Gastrocnemius medialis (tissue), 4 donors: ENCODE results near the gene RNF213. TPM values are rescaled to one million over a fixed set of nuclear protein-coding genes. Genes with fewer than 3 reads are reported as not detected.
A peak's percentile ranks its signal among the peaks of the same experiment; 100 is the strongest.

Source experiments
- ATAC-seq, 2 donors: fragments of 150-250 bp; one replicate each; pipeline ENCODE4 v1.9.1; 2016
- DNase-seq, 2 donors: peaks; one replicate each; pipeline ENCODE4 v3.0.0-alpha.2; 2019
- H3K27ac ChIP-seq, 4 donors: fragments of 200-600 bp; sonication (generic); 1 replicate in 1 of 4; 2 replicates in 3 of 4; pipeline ENCODE4 v1.5.1; 2016 to 2018; ENCODE audit warnings: mild to moderate bottlenecking in 2 of 4, moderate library complexity in 1 of 4
- H3K27me3 ChIP-seq, 3 donors: fragments of 200-600 bp; sonication (generic) in 2 of 3; 1 replicate in 1 of 3; 2 replicates in 2 of 3; pipeline versions ENCODE4 v1.5.1 to v1.6.0; 2016 to 2019; ENCODE audit warnings: mild to moderate bottlenecking in 1 of 3, moderate library complexity in 1 of 3
- H3K36me3 ChIP-seq, 2 donors: fragments of 200-600 bp; sonication (generic) in 1 of 2; one replicate each; pipeline ENCODE4 v1.5.1; 2017 to 2018
- H3K4me1 ChIP-seq, 2 donors: fragments of 200-600 bp; sonication (generic) in 1 of 2; one replicate each; pipeline ENCODE4 v1.5.1; 2016 to 2017; ENCODE audit warnings: mild to moderate bottlenecking in 2 of 2
- H3K4me3 ChIP-seq, 4 donors: fragments of 200-600 bp; sonication (generic) in 3 of 4; 1 replicate in 1 of 4; 2 replicates in 3 of 4; pipeline ENCODE4 v1.5.1; 2016 to 2019; ENCODE audit warnings: mild to moderate bottlenecking in 2 of 4
- H3K9me3 ChIP-seq, 3 donors: fragments of 200-600 bp; sonication (generic) in 2 of 3; 1 replicate in 1 of 3; 2 replicates in 2 of 3; pipeline ENCODE4 v1.5.1; 2016 to 2019
- CTCF ChIP-seq, 5 experiments: fragments of 450-650 bp in 3 of 5; fragments of 200-600 bp in 2 of 5; sonication (generic) in 2 of 5; IDR thresholded peaks in 4 of 5; conservative IDR thresholded peaks in 1 of 5; 1 replicate in 4 of 5; 2 replicates in 1 of 5; pipeline ENCODE4 v1.5.1; 2016 to 2019; ENCODE audit warnings: antibody characterized with exemption in 5 of 5, mild to moderate bottlenecking in 3 of 5, moderate library complexity in 3 of 5
- POLR2A ChIP-seq, 2 donors: fragments of 450-650 bp; IDR thresholded peaks; one replicate each; pipeline ENCODE4 v1.6.1; 2017; ENCODE audit warnings: antibody characterized with exemption in 2 of 2, mild to moderate bottlenecking in 2 of 2, moderate library complexity in 2 of 2
- in situ Hi-C, 4 donors: fragments of 200-750 bp; cut with MboI; loops; one replicate each; pipeline versions ENCODE4 v1.15.0 to v1.8.0; 2017; ENCODE audit warnings: low sequenced_read_pairs in 4 of 4
- intact Hi-C: fragments of 100-400 bp; cut with DNase I; formaldehyde crosslinking; loops from one replicate; pipeline ENCODE4 v1.15.1; 2023; ENCODE audit warnings: low total_unique reads
- total RNA-seq, 4 donors: library from RNA; depleted of rRNA; stranded (reverse); fragments of >200 nt; gene quantifications; one replicate each; pipeline versions ENCODE4 v1.1.0 to v1.2.3, GENCODE V29; 2016

RNF213 gene
- total RNA-seq, 4 donors from 2014 or later: 24.1 to 51.8 (median 28.6) TPM

- Histone ChIP-seq H3K4me3 (peak overlapping the region; percentile 55 to 89 (median 74)), H3K9me3 (no peaks in the 10 kb centered on the region), H3K36me3 (no peaks in the 10 kb centered on the region), H3K27ac (peak overlapping the region; percentile 77 to 94 (median 90)), H3K27me3 (no peaks in the 10 kb centered on the region), H3K4me1 (peaks cover 27 to 40% of the 10 kb centered on the region in 2 donors)
- TF ChIP-seq CTCF (IDR thresholded peaks at IDR 0.05 in 4 of 5, conservative IDR thresholded peaks at IDR 0.05 in 1 of 5) (peak in 2 of 5 experiments; percentile 13 to 19), POLR2A (IDR thresholded peaks at IDR 0.05) (peak; percentile 57 to 67)
- in situ Hi-C loops: no loop called here
- DNase-seq (peak; percentile 56 to 63), ATAC-seq (peak; percentile 66 to 74)
- intact Hi-C loops: loop anchor here (1.0 to 10.0 kb wide), 4 partner anchors 113 to 255 kb away; partner anchors contain the start of genes EIF4A3 and GAA
Measured at GRCh38 chr17:80260069-80260535, 550 bp upstream of the RNF213 start.

GRCh38 chr17:80261159-80261894 is 675 bp downstream of the RNF213 start:
- H3K27me3 ChIP-seq: no peaks in the 10 kb centered on the region
- intact Hi-C loops (loop anchor here (5.0 to 10.0 kb wide), 3 partner anchors 159 to 257 kb away; partner anchors contain the start of gene GAA), in situ Hi-C loops (no loop called here)
- peak overlapping the region; percentile 85 to 99 (median 92) for H3K4me3 ChIP-seq
- no peaks in the 10 kb centered on the region for H3K9me3 ChIP-seq
- peaks cover 0 to 3% of the 10 kb centered on the region in 2 donors for H3K36me3 ChIP-seq
- ATAC-seq (peak; percentile 28 to 51), DNase-seq (peak; percentile 46 to 53)
- peaks cover 27 to 34% of the 10 kb centered on the region in 2 donors for H3K4me1 ChIP-seq
- peak overlapping the region; percentile 93 to 100 (median 98) for H3K27ac ChIP-seq
- TF ChIP-seq CTCF (IDR thresholded peaks at IDR 0.05 in 4 of 5, conservative IDR thresholded peaks at IDR 0.05 in 1 of 5) (no peak), POLR2A (IDR thresholded peaks at IDR 0.05) (no peak)

- in situ Hi-C loops: no loop called here
- intact Hi-C loops: loop anchor here (2.0 to 10.0 kb wide), 4 partner anchors 43 to 257 kb away; partner anchors contain the start of gene GAA
- no peaks in the 10 kb centered on the region for H3K27me3 ChIP-seq
- TF ChIP-seq POLR2A (IDR thresholded peaks at IDR 0.05): no peak
- TF ChIP-seq CTCF (IDR thresholded peaks at IDR 0.05 in 4 of 5, conservative IDR thresholded peaks at IDR 0.05 in 1 of 5): no peak
- H3K4me1 ChIP-seq: peaks cover 27 to 34% of the 10 kb centered on the region in 2 donors
- DNase-seq (no peak), ATAC-seq (no peak)
- peak overlapping the region; percentile 85 to 99 (median 92) for H3K4me3 ChIP-seq
- H3K27ac ChIP-seq: peak overlapping the region; percentile 93 to 100 (median 98)
- H3K9me3 ChIP-seq: no peaks in the 10 kb centered on the region
- peaks cover 0 to 3% of the 10 kb centered on the region in 2 donors for H3K36me3 ChIP-seq
Measured at GRCh38 chr17:80261895-80262279, 1.2 kb downstream of the RNF213 start.

- in situ Hi-C loops: no loop called here
- TF ChIP-seq CTCF (IDR thresholded peaks at IDR 0.05 in 4 of 5, conservative IDR thresholded peaks at IDR 0.05 in 1 of 5): no peak
- no peak for TF ChIP-seq POLR2A (IDR thresholded peaks at IDR 0.05)
- intact Hi-C loops: loop anchor here (2.0 to 10.0 kb wide), 4 partner anchors 43 to 257 kb away; partner anchors contain the start of gene GAA
Measured at GRCh38 chr17:80262291-80262690, 1.6 kb downstream of the RNF213 start.

More at GRCh38 chr17:80262291-80262690, 1.6 kb downstream of the RNF213 start:
- Histone ChIP-seq H3K4me1 (peaks cover 27 to 34% of the 10 kb centered on the region in 2 donors), H3K27ac (peak overlapping the region; percentile 93 to 100 (median 98)), H3K27me3 (no peaks in the 10 kb centered on the region), H3K36me3 (peaks cover 0 to 4% of the 10 kb centered on the region in 2 donors), H3K9me3 (no peaks in the 10 kb centered on the region), H3K4me3 (peak overlapping the region in 3 of 4 donors; percentile 30 to 99 (median 87))
- ATAC-seq (no peak), DNase-seq (no peak)
